SHP77 (cell line): ENCODE measurements around the gene ATP11A.
A peak's percentile ranks its signal among the peaks of the same experiment; 100 is the strongest.

Source experiments
- DNase-seq, 2 experiments: peaks; one replicate each; lab custom pipeline; 2025; lab: John Stamatoyannopoulos, UW

ATP11A gene

DNA sequence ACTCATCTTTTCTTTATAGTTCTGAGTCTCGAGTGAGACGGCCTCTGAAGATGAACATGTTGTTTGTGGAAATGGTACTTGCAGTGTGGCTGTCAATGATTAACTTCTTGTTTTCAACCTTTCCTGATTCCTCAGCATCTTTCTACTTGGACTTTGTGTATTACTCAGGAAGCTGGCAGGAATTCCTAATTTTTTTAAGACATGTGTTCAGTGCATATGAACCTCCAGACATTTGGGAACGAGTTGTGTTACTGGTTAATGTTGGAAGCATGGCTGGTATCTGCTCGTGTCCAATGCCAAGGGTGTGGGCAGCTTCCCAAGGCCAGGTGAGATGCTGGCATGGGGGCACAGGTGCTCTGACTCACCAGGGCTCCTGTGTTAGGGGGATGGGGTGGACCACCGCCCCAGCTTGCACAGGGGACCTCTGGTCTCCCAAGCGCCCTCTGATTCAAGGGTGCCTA is 218.1 kb downstream of the ATP11A start:
- DNase-seq = no peak

DNA sequence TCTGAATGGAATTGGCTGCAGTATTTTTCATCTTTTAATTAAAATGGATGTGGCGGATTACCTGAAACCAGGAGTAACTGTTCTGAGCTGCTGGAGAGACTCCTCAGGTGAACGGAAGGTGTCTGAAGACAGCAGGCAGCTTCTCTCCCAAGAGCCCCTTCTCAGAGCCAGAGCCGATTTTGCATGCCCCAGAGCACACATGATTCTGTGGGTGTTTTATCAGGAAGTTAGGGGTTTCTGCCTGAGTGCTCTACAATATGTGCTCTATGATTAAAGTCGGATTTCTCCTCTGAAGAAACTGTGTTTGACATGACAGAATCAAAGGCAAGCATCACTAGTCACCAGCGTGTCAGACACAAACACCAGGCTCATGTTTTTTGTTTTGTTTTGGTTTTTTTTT is 218.5 kb downstream of the ATP11A start:
- DNase-seq = no peak

DNA sequence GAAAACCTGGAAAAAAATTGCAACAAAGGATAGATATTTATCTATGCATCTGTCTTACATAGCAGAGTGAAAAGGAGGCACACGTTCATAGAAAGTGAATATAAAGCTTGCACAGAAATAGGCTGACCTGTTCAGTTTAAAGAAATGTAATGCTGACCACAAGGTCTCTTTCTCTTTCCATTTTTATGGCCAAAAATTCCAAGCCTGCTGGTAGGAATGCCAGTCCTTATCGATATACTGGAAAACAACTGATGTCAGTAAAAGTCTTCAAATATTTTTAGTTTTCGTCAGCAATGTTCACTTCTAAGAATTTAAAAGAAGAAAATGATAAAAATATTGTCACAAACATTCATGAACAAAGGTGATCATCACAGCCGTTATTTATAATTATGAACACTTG is 220.2 kb downstream of the ATP11A start:
- DNase-seq = no peak

DNA sequence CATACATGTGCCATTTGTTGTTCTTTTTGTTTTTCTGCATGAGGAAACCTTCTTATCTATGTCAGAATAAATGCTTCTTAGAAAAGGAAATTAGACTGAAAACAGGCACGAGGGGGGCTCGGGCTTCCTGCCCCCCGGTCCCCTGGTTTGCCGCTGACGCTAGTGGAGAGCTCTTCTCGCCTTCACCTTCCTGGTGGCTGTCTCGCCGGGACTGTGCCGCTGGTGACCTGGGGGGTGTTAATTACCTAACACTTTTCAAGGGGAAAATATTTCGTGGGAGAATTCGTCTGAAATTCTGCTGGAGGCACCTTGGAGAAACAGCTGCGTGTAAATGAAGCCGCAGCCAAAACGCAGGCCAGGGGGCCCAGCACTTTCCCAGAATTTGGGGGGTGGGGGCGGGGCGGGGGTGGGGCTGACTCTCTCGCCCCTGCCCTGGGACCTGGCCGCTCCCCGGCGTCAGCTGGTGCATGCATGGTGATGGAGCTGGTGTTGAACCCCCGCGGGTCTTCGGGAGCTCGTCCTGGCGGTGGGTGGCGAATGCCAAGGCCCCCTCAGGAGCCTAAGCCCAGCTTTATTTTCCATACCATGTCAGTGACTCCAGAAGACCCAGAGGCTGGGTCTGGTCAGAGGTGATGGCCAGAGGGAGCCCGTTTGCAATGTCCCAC is 220.9 kb downstream of the ATP11A start:
- DNase-seq = no peak

DNA sequence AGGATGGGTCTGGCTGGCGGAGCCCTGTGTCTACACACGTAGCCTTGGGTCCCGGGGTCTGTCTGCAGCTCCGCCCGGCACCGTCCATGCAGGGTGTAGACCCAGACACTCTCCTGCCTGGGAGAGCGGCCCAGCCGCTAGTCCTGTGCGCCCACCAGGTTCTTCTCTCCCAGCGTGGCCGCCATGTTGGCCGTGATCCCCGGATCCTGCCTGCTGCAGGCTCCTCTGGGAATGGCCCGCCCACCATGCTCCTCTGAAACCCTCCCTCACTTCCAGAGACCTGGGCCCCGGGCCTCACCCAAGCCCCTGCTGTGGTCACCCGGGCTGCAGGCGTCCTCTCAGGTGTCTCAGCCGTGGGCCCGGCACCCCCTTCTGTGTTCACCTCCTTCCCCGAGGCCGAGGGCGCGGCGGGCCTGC is 221.5 kb downstream of the ATP11A start:
- no peak for DNase-seq

DNA sequence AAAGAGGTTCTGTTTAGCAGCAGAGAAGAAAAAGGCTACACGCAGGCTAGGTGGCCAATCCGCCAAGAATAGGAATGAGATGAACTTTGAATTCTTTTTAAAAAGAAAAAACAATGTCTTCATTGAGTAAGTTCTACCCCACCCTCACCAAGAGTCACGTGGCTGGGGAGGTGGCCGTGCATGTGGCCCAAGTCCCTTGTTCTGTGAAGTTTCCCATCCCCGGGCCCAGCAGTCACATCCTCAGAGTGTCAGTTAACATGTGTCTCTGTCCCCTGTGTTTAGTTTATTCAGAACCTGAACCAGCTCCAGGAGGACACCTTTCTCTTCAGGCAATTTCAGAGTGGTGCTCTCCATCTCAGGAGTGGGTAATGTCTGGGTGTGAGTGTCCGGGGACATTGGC is 222.0 kb downstream of the ATP11A start:
- DNase-seq = no peak

DNA sequence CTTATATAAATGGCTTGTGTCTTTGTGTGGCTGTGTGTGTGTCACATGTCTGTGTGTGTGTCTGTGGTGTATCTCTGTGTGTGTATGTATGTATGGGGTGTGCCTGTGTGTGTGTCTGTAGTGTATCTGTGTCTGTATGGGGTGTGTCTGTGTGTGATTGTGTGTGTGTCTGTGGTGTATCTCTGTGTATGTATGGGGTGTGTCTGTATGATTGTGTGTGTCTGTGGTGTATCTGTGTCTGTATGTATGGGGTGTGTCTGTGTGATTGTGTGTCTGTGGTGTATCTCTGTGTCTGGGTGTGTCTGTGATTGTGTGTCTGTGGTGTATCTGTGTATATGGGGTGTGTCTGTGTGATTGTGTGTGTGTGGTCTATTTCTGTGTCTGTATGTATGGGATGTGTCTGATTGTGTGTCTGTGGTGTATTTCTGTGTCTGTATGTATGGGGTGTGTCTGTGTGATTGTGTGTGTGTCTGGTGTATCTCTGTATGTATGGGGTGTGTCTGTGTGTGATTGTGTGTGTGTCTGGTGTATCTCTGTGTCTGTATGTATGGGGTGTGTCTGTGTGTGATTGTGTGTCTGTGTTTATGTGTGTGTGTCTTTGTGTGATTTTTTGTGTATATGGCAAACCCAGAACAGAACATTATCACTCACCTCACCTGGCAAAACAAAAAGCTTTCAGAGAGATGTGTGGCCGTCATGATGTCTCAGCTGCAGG is 223.0 kb downstream of the ATP11A start:
- DNase-seq = no peak

DNA sequence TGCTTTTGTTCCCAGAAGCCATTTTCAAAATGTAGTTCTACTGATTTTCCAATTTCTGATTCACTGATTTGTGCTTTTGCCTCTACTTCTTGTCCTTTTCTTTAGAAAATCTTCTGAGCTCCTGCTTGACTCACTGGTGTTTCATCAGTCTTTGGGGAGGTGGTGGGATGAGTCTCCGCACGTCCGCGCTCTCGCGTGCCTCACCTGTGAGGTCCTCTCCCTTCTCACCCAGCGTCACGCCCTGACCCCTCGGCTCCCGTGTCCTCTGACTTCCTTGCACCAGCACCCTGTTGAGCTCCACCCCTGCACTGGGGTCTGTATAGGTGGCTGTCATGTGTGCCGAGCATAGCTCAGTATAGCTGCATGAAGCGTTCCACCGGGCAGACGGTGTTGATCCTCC is 226.5 kb downstream of the ATP11A start:
- no peak for DNase-seq

DNA sequence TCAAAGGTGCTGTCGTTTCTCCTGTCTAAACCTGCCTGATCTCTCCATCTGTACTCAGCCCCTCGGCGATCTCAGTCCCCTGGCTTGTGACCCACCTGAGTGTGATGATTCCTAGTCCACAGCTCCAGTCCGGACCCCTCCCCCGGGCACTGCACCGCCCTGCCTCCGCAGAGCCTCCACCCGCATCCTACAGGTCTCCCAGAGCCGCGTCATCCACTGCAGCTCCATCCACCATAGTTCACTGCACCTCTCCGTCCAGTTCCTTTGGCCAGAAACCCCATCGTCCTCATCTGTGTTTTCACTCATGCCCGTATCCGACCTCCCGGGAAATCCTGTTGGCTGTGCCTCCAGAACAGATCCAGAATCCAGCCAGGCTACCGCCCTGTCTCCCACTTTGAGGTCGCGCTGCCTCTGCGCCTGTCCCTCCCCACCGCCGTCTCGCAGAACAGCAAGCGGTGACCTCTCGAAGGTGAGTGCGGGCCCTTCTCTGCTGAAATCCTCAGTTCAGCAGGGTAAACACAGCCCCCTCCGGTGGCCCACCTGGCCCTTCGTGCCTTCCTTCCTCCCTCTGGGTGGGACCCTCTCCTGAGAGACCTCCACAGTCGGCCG is 227.3 kb downstream of the ATP11A start:
- no peak for DNase-seq

DNA sequence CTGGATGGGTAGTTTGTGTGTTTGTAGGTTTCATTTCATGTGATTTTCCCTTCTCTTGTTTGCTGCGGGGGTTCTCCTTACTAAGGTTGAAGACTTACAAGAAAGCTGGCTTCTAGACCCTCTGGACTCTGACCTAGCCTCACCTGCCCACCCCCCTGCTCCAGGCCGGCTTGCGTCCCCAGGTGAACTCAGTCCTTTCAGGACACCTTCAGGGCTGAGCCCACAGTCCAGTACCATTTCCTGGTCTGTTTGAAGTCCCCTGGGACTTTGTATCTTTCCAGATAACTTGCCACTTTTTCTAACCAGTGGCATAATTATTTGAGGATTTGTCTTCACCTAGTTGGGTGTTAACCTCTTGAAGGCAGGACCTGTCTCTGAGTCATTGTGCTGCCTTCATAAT is 227.9 kb downstream of the ATP11A start:
- DNase-seq = no peak

DNA sequence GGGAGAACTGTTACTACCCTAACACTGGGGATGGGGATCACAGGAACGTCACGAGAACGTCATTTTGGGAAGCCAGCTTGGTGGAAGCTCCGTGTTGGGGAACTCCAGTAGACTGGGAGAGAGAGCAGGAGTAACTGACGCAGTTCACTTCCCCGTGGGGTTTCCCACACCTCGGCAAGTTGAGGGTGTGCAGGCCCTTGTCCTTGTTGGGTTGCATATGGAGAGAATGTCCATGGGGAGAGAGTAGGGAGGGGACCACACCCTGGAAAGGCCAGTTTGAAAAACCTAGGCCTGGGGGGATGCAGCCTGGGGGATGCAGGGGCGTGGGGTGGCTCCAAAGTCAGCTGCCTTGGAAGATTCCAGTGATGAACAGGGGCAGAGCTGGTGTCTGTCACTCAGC is 228.4 kb downstream of the ATP11A start:
- DNase-seq = no peak

DNA sequence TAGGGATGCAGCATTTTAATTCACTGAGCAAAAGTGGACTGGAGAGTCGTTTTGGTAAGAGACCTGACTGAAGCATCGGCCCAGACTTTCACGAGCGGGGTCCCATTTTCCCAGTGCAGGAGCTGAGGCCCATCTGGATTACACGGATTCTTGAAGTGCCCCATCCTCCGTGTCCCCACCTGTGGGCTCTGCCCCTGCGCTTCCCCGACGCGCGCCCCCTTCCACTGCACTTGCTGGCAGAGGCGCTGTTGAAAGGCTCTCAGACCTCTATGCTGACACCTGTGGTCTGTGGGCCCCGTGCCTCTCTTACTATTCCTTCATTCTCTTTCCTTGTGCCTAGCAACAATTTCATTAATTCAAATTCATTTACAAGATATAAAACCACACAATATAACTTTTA is 228.9 kb downstream of the ATP11A start:
- DNase-seq = no peak

DNA sequence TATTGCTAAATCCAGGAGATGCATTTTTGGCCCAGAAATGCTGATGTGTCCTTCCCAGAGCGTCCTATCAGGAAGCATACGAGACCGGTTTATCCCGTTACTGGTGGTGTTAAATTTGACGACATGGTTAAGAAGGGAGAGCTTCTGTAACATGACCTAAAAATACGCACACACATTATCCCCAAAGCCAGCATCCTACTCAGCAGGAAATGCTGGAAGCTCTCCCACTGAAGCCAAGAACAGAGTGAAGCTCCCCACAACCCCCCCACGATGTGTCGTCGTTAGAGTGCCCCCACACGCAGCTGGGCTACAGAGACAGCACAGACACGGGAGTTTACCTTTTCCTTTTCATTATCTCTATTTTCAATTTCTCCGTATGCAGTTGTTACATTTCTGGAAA is 234.1 kb downstream of the ATP11A start:
- no peak for DNase-seq

DNA sequence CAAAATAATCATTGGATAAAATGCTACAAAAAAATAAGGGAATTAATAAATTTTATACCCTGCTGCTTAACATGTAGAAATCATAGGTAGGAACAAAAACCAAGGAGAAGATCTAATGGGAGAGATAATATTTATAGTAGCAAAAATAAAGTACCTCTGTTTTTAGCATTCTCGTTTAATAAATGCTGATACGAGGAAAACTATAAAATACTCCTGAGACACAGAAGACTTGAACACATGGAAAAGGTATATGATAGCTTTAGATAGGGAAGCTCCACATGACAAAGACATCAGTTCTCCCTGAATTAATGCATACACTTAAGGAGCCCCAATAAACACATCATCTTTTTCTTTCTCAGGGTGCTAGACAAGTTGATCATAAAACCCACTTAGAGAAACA is 234.5 kb downstream of the ATP11A start:
- no peak for DNase-seq

DNA sequence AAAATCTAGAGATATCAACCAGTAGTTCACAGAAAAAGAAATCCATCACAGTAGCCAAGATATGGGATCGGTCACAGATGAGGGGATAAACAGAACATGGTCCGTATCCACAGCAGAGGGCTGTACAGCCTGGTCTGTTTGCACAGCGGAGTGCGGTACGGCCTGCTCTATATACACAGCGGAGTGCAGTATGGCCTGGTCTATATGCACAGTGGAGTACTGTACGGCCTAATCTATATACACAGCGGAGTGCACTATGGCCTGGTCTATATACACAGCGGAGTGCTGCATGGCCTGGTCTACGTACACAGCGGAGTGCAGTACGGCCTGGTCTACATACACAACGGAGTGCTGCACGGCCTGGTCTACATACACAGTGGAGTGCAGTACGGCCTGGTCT is 236.2 kb downstream of the ATP11A start:
- no peak for DNase-seq

DNA sequence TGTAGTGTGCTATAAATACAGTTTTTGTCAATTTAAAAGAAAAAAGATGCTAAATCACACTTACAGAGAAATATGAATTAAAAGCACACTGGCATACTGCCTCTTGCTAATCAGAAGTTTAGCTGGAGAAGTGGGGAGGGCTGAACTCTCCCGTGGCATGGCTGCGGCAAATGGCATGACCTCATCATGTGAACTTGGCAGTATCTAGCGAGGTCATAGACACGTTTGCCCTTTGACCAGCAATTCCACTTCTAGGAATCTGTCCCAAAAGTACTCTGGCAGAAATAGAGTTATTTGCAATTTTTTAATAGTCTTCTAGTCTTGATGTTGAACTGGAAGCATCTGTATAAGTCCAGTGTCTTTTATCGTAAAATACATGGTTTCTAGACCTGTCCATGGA is 237.2 kb downstream of the ATP11A start:
- no peak for DNase-seq

DNA sequence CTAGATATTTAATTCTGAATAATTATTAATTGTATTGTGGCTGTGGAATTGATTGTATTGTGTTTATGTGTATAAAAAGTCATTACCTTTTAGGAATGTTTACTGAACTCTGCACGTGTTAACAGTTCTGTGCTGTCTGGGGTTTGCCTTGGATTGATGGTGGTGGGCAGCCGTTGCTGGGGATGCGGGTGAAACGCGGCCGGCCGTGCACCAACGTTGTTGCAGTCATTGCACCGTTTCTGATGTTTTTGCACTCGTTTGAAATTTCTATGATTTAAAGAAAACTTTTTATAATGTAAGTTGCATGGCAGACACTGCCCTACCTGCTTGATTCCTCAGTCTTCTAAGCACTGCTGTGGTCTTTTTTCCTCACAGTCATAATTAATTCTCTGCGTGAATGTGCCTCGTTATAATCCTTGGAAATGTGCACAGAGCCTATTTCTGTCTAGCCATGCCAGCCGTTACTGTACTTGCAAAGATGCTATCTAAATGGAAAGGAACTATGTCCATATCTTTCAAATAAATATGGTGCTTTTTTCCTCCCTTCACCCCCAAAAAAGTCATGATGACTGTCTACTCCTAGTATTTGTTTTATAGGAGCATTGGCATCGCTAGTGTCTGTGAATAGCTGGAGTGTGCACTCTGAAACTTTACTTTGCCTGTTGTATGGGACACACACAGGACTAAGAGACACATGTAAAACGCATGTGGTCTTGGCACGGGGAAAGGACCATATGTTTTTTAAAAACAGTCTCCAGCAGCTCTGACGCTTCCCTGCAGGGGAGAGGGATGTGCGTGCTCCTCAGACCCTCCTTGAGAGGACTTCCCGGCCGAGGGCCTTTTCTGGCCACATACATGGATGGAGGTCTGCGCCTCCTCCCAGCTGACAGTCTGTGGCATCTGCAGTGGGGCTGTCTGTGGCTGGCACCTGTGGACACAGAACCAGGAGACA is 238.5 kb downstream of the ATP11A start:
- no peak for DNase-seq

DNA sequence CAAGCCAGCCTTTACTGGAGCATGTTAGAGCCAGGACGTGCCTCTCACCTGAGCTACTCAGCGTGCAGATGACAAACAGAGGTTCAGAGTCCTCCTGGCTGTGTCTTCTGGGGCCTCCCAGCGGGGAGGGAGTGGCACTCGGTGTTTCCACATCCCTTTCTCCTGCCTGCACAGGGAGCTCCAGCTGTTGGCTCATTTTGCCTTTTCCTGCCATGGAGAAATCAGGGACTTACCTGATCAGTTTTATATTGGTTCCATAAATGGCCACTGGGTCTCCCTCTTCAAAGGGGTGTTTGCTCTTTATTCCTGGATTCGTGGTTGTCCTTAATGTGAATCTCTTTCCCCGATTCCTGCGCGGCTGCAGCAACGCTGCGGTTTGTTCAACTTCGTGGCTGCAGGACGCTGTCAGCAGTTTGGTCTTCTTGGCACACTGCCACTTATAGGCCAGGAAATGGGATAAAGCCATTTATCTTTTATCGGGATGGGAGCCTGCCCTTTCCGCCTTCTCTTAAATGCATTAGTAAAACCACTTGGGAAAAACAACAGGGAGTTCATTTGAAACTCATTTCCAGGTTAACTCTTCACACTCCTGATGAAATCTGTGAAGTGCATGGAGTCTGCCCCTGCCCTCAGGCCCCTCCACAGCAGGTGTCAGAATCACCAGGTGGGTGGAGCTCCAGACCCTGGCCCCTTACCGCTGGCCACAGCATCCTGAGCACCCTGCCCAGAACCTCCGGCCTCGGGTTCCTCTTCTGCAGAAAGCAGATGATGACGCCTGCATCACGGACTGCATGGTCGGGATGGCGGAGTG is 239.3 kb downstream of the ATP11A start:
- peak; percentile 70 to 82 for DNase-seq

DNA sequence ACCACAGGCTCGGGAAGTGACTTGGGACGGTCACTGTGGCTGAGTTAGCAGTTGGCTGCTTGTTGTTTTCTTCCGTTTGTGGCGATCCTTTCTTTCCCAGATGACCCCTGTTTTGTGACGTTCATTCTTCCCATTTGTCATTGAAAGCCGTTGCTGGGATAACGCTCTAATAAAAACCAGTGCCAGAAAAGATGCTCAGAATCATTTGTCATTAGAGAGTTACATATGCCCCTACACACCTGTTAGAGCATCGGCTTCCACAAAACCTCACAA is 239.9 kb downstream of the ATP11A start:
- no peak for DNase-seq

DNA sequence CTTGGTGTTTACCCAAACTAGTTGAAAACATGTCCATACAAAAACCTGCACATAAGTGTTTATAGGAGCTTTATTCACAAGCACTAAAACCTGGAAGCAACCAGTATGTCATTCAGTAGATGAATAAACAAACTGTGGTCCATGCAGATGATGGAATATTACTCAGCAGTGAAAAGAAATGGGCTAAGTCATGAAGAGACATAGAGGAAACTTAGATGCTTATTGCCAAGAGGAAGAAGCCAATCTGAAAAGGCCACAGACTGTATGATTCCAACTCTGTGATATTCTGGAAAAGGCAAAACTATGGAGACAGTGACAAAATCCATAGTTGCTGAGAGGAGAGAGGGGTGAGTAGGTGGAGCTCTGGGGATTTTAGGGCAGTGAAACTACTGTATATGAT is 240.4 kb downstream of the ATP11A start:
- no peak for DNase-seq

DNA sequence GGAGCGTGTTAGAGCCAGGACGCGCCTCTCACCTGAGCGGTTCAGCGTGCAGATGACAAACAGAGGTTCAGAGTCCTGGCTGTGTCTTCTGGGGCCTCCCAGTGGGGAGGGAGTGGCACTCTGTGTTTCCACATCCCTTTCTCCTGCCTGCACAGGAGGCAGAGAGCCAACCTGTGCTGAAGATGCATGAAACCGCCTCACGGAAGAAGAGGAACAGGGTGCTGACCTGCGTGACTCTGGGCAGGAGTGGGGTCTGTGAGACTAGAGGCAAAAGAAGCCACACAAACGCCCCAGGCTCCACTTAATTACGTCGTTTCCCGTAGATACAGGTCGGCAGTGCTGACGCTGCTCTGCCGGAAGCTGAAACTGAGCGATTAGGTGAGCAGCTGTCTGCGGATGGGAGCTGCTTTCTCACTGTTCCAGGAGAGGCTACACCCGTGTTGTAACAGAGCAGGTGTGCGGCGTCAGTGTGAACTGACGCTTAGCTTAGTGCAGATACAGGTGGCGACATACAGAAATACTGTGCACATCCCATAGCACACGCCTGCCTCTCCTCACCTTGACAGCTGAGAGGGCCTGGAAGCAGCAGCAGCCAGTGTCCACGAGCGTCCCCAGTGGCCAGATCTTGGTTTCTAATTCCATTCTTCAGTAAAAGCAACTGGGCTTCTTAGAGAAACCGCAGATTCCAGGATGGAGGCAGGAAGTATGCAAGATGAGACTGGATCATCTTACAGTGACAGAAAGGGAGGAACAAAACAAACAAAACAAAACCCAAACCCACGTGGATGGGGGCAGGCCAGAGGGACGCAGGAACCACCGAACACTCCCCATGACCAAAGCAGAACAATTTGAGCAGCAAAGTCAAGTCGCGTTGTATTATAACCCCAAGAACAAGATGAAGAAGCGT is 241.4 kb downstream of the ATP11A start:
- peak; percentile 94 to 96 for DNase-seq
